ENCODE measurements around the gene SMYD4. TPM values are rescaled to one million over a fixed set of nuclear protein-coding genes. Genes with fewer than 3 reads are reported as not detected.
"Not testable (repeated sequence)": the region's sequence is repeated elsewhere in the genome, so short reads cannot be mapped to it uniquely, and the experiment has no call there.

Gene SMYD4
- total RNA-seq, 1 experiment from 2014 or later, result 23.3 TPM

- H3K79me2 ChIP-seq (ENCODE audit: low read depth), result no peaks in the 10 kb centered on the region; the same call in 1 of the 2 replicates
- no TSS peak for BruUV-seq (replicated peaks)
- no peak overlapping the region for H3K27ac ChIP-seq
- H3F3A ChIP-seq (ENCODE audit: insufficient read depth, low read depth), result peaks cover 5% of the 10 kb centered on the region; the same call in 1 of the 2 replicates
- intact Hi-C loops (cut with micrococcal nuclease; ENCODE audit: unreplicated experiment), result no loop called here
- no peaks in the 10 kb centered on the region for H3K4me1 ChIP-seq (replicated peaks; ENCODE audit: insufficient read depth)
- peaks cover 8% of the 10 kb centered on the region; the same call in 1 of the 2 replicates for H4K20me1 ChIP-seq (ENCODE audit: insufficient read depth)
- ChIA-PET CTCF (interaction anchor here (0.6 kb wide), 1 partner anchor 70 kb away, joined by 3 read pairs; no protein-coding TSS in a partner anchor), POLR2A (ENCODE audit: unreplicated experiment) (no interaction called here)
- no peak overlapping the region for H3K4me3 ChIP-seq
- H3K27me3 ChIP-seq (ENCODE audit: insufficient read depth, low read depth), result no peaks in the 10 kb centered on the region
- no peak overlapping the region for H2AFZ ChIP-seq
- no peak for DNase-seq
- 0 out of 2 replicates have a peak, but pooled peaks cover 4% of the 10 kb centered on the region for H3K36me3 ChIP-seq (ENCODE audit: low read depth)
- H3K9me3 ChIP-seq (ENCODE audit: insufficient read depth, low read depth), result no peaks in the 10 kb centered on the region
- no peak for TF ChIP-seq CTCF (conservative IDR thresholded peaks at IDR 0.05)
- no peak for TF ChIP-seq EZH2 (IDR thresholded peaks at IDR 0.05; ENCODE audit: low read depth)
- no peaks in the 10 kb centered on the region for H3K9me2 ChIP-seq (ENCODE audit: insufficient read depth)
- H3K4me2 ChIP-seq, result no peak overlapping the region
Measured at GRCh38 chr17:1802429-1802828, 27.3 kb downstream of the SMYD4 start.

- Histone ChIP-seq H3K4me3 (no peak overlapping the region), H3K27ac (no peak overlapping the region), H3F3A (ENCODE audit: insufficient read depth, low read depth) (peaks cover 5% of the 10 kb centered on the region; the same call in 1 of the 2 replicates), H3K27me3 (ENCODE audit: insufficient read depth, low read depth) (no peaks in the 10 kb centered on the region), H3K79me2 (ENCODE audit: low read depth) (no peaks in the 10 kb centered on the region; the same call in 1 of the 2 replicates), H3K9me3 (ENCODE audit: insufficient read depth, low read depth) (no peaks in the 10 kb centered on the region), H3K9me2 (ENCODE audit: insufficient read depth) (no peaks in the 10 kb centered on the region), H4K20me1 (ENCODE audit: insufficient read depth) (peaks cover 7% of the 10 kb centered on the region; the same call in 1 of the 2 replicates), H3K4me2 (no peak overlapping the region), H3K36me3 (ENCODE audit: low read depth) (0 out of 2 replicates have a peak, but pooled peaks cover 4% of the 10 kb centered on the region), H2AFZ (no peak overlapping the region), H3K4me1 (replicated peaks; ENCODE audit: insufficient read depth) (no peaks in the 10 kb centered on the region)
- DNase-seq, result no peak
- BruUV-seq (replicated peaks), result no TSS peak
- intact Hi-C loops (cut with micrococcal nuclease; ENCODE audit: unreplicated experiment), result no loop called here
- ChIA-PET POLR2A (ENCODE audit: unreplicated experiment) (no interaction called here), CTCF (no interaction called here)
- no peak for TF ChIP-seq CTCF (conservative IDR thresholded peaks at IDR 0.05)
- TF ChIP-seq EZH2 (IDR thresholded peaks at IDR 0.05; ENCODE audit: low read depth), result no peak
Measured at GRCh38 chr17:1800712-1801111, 29.0 kb downstream of the SMYD4 start.

GRCh38 chr17:1800240-1800639 is 29.5 kb downstream of the SMYD4 start:
- Histone ChIP-seq H3F3A (ENCODE audit: insufficient read depth, low read depth) (peaks cover 5% of the 10 kb centered on the region; the same call in 1 of the 2 replicates), H3K4me3 (no peak overlapping the region), H3K79me2 (ENCODE audit: low read depth) (no peaks in the 10 kb centered on the region; the same call in 1 of the 2 replicates), H3K9me3 (ENCODE audit: insufficient read depth, low read depth) (no peaks in the 10 kb centered on the region), H3K27ac (no peak overlapping the region), H4K20me1 (ENCODE audit: insufficient read depth) (peaks cover 7% of the 10 kb centered on the region; the same call in 1 of the 2 replicates), H3K9me2 (ENCODE audit: insufficient read depth) (no peaks in the 10 kb centered on the region), H3K36me3 (ENCODE audit: low read depth) (0 out of 2 replicates have a peak, but pooled peaks cover 4% of the 10 kb centered on the region), H2AFZ (no peak overlapping the region), H3K4me2 (no peak overlapping the region), H3K27me3 (ENCODE audit: insufficient read depth, low read depth) (no peaks in the 10 kb centered on the region), H3K4me1 (replicated peaks; ENCODE audit: insufficient read depth) (no peaks in the 10 kb centered on the region)
- no peak for TF ChIP-seq CTCF (conservative IDR thresholded peaks at IDR 0.05)
- no peak for TF ChIP-seq EZH2 (IDR thresholded peaks at IDR 0.05; ENCODE audit: low read depth)
- DNase-seq, result no peak
- intact Hi-C loops (cut with micrococcal nuclease; ENCODE audit: unreplicated experiment), result no loop called here
- no TSS peak for BruUV-seq (replicated peaks)
- ChIA-PET CTCF (no interaction called here), POLR2A (ENCODE audit: unreplicated experiment) (no interaction called here)

- BruUV-seq (replicated peaks); H4K20me1 ChIP-seq (ENCODE audit: insufficient read depth); H3K79me2 ChIP-seq (ENCODE audit: low read depth); H3K4me3 ChIP-seq; intact Hi-C loops (cut with micrococcal nuclease; ENCODE audit: unreplicated experiment); POLR2A ChIA-PET (ENCODE audit: unreplicated experiment); DNase-seq; H3K27ac ChIP-seq; H3K9me3 ChIP-seq (ENCODE audit: insufficient read depth, low read depth); H3K4me1 ChIP-seq (replicated peaks; ENCODE audit: insufficient read depth); H3K36me3 ChIP-seq (ENCODE audit: low read depth); H2AFZ ChIP-seq; H3K4me2 ChIP-seq; H3K9me2 ChIP-seq (ENCODE audit: insufficient read depth); H3K27me3 ChIP-seq (ENCODE audit: insufficient read depth, low read depth): not testable (repeated sequence)
- CTCF ChIA-PET, result interaction anchor here (0.6 kb wide), 1 partner anchor 18 kb away, joined by 4 read pairs; no protein-coding TSS in a partner anchor
- H3F3A ChIP-seq (ENCODE audit: insufficient read depth, low read depth), result peaks cover 15% of the 10 kb centered on the region; the same call in 1 of the 2 replicates
Measured at GRCh38 chr17:1797846-1798245, 31.9 kb downstream of the SMYD4 start.

All from PC-9 (cell line).